Measurements from ENCODE around the gene UGT1A8.

Gene UGT1A8

GRCh38 chr2:233795735-233796171 lies 178.3 kb downstream of the UGT1A8 start:
- no peak for DNase-seq (ENCODE audit: low read depth)
- TF ChIP-seq POLR2A (IDR thresholded peaks at IDR 0.05; ENCODE audit: extremely low read depth, insufficient read length) (no peak), MAX (IDR thresholded peaks at IDR 0.05; ENCODE audit: low read depth, low read length) (no peak), MYC (IDR thresholded peaks at IDR 0.05; ENCODE audit: low read depth, low read length) (no peak), CTCF (IDR thresholded peaks at IDR 0.05; ENCODE audit: low read depth, low read length) (no peak)
- no peak overlapping the region for H3K4me3 ChIP-seq (ENCODE audit: low read depth, low read length)

- no peak for DNase-seq (ENCODE audit: low read depth)
- TF ChIP-seq MYC (IDR thresholded peaks at IDR 0.05; ENCODE audit: low read depth, low read length) (no peak), POLR2A (IDR thresholded peaks at IDR 0.05; ENCODE audit: extremely low read depth, insufficient read length) (no peak), MAX (IDR thresholded peaks at IDR 0.05; ENCODE audit: low read depth, low read length) (no peak), CTCF (IDR thresholded peaks at IDR 0.05; ENCODE audit: low read depth, low read length) (no peak)
- H3K4me3 ChIP-seq (ENCODE audit: low read depth, low read length): no peak overlapping the region
Observed at GRCh38 chr2:233796254-233796653, 178.8 kb downstream of the UGT1A8 start.

- H3K4me3 ChIP-seq (ENCODE audit: low read depth, low read length): no peak overlapping the region
- no peak for TF ChIP-seq POLR2A (IDR thresholded peaks at IDR 0.05; ENCODE audit: extremely low read depth, insufficient read length)
- TF ChIP-seq MYC (IDR thresholded peaks at IDR 0.05; ENCODE audit: low read depth, low read length): no peak
- no peak for TF ChIP-seq MAX (IDR thresholded peaks at IDR 0.05; ENCODE audit: low read depth, low read length)
- no peak for TF ChIP-seq CTCF (IDR thresholded peaks at IDR 0.05; ENCODE audit: low read depth, low read length)
- DNase-seq (ENCODE audit: low read depth): no peak
Observed at GRCh38 chr2:233798335-233799086, 181.1 kb downstream of the UGT1A8 start.

- no peak for DNase-seq (ENCODE audit: low read depth)
Observed at GRCh38 chr2:233799087-233799665, 181.7 kb downstream of the UGT1A8 start.

GRCh38 chr2:233799716-233800115 lies 182.3 kb downstream of the UGT1A8 start:
- DNase-seq (ENCODE audit: low read depth): no peak
- TF ChIP-seq MAX (IDR thresholded peaks at IDR 0.05; ENCODE audit: low read depth, low read length): no peak
- no peak for TF ChIP-seq MYC (IDR thresholded peaks at IDR 0.05; ENCODE audit: low read depth, low read length)
- H3K4me3 ChIP-seq (ENCODE audit: low read depth, low read length): no peak overlapping the region

More at GRCh38 chr2:233799087-233799665, 181.7 kb downstream of the UGT1A8 start:
- TF ChIP-seq POLR2A (IDR thresholded peaks at IDR 0.05; ENCODE audit: extremely low read depth, insufficient read length) (no peak), CTCF (IDR thresholded peaks at IDR 0.05; ENCODE audit: low read depth, low read length) (no peak), MAX (IDR thresholded peaks at IDR 0.05; ENCODE audit: low read depth, low read length) (no peak), MYC (IDR thresholded peaks at IDR 0.05; ENCODE audit: low read depth, low read length) (no peak)
- H3K4me3 ChIP-seq (ENCODE audit: low read depth, low read length): no peak overlapping the region

- DNase-seq (ENCODE audit: low read depth): no peak
- H3K4me3 ChIP-seq (ENCODE audit: low read depth, low read length): no peak overlapping the region
- no peak for TF ChIP-seq MYC (IDR thresholded peaks at IDR 0.05; ENCODE audit: low read depth, low read length)
- TF ChIP-seq CTCF (IDR thresholded peaks at IDR 0.05; ENCODE audit: low read depth, low read length): no peak
- TF ChIP-seq MAX (IDR thresholded peaks at IDR 0.05; ENCODE audit: low read depth, low read length): no peak
- TF ChIP-seq POLR2A (IDR thresholded peaks at IDR 0.05; ENCODE audit: extremely low read depth, insufficient read length): no peak
Observed at GRCh38 chr2:233800208-233800607, 182.8 kb downstream of the UGT1A8 start.
